ENCODE measurements around the gene SV2C. TPM values are rescaled to one million over a fixed set of nuclear protein-coding genes. Genes with fewer than 3 reads are reported as not detected.
"Not testable (repeated sequence)": the region's sequence is repeated elsewhere in the genome, so short reads cannot be mapped to it uniquely, and the experiment has no call there.

The SV2C gene
- polyA plus RNA-seq, 3 donors: 0.04 to 0.05 TPM; not detected in 1

GRCh38 chr5:76312783-76313182, 229.6 kb downstream of the SV2C start:
- 86 to 89% (median 87%) methylated on average over 4 of the region's 4 CpGs for WGBS, 3 donors
- no peak overlapping the region for H3K27ac ChIP-seq (ENCODE audit: low read depth, low read length)

- WGBS, 3 donors: 67 to 87% (median 81%) methylated on average over 2 of the region's 2 CpGs
- H3K27ac ChIP-seq (ENCODE audit: low read depth, low read length): no peak overlapping the region
Observed at GRCh38 chr5:76314643-76315042, 231.5 kb downstream of the SV2C start.

- WGBS, 3 donors: 31 to 75% (median 39%) methylated on average over 7 of the region's 7 CpGs
- no peak overlapping the region for H3K27ac ChIP-seq (ENCODE audit: low read depth, low read length)
Observed at GRCh38 chr5:76319673-76320072, 236.5 kb downstream of the SV2C start.

GRCh38 chr5:76323494-76323893, 240.3 kb downstream of the SV2C start:
- not testable (repeated sequence) for H3K27ac ChIP-seq (ENCODE audit: low read depth, low read length)
- 48 to 98% (median 95%) methylated on average over 1 of the region's 1 CpG for WGBS, 3 donors

- 40 to 58% (median 42%) methylated on average over 7 of the region's 7 CpGs for WGBS, 3 donors
- H3K27ac ChIP-seq (ENCODE audit: low read depth, low read length): no peak overlapping the region
Observed at GRCh38 chr5:76325326-76325725, 242.1 kb downstream of the SV2C start.

- no peak overlapping the region for H3K27ac ChIP-seq (ENCODE audit: low read depth, low read length)
- WGBS, 3 donors: 37 to 63% (median 38%) methylated on average over 3 of the region's 3 CpGs
Observed at GRCh38 chr5:76325876-76326491, 242.8 kb downstream of the SV2C start.

- 41 to 54% (median 47%) methylated on average over 10 of the region's 10 CpGs for WGBS, 3 donors
- H3K27ac ChIP-seq (ENCODE audit: low read depth, low read length): no peak overlapping the region
Observed at GRCh38 chr5:76326577-76327302, 243.6 kb downstream of the SV2C start.

GRCh38 chr5:76329346-76329745, 246.2 kb downstream of the SV2C start:
- no peak overlapping the region for H3K27ac ChIP-seq (ENCODE audit: low read depth, low read length)

- no peak overlapping the region for H3K27ac ChIP-seq (ENCODE audit: low read depth, low read length)
- WGBS, 3 donors: 51 to 79% (median 65%) methylated on average over 4 of the region's 4 CpGs
Observed at GRCh38 chr5:76331126-76331525, 247.9 kb downstream of the SV2C start.

GRCh38 chr5:76332102-76332501, 248.9 kb downstream of the SV2C start:
- 57 to 93% (median 87%) methylated on average over 4 of the region's 4 CpGs for WGBS, 3 donors

GRCh38 chr5:76332611-76333205, 249.5 kb downstream of the SV2C start:
- H3K27ac ChIP-seq (ENCODE audit: low read depth, low read length): no peak overlapping the region
- 78 to 93% (median 89%) methylated on average over 2 of the region's 2 CpGs for WGBS, 3 donors

More at GRCh38 chr5:76332102-76332501, 248.9 kb downstream of the SV2C start:
- H3K27ac ChIP-seq (ENCODE audit: low read depth, low read length): no peak overlapping the region

- WGBS, 3 donors: 62 to 75% (median 63%) methylated on average over 4 of the region's 4 CpGs
- H3K27ac ChIP-seq (ENCODE audit: low read depth, low read length): no peak overlapping the region
Observed at GRCh38 chr5:76333571-76333970, 250.4 kb downstream of the SV2C start.

GRCh38 chr5:76334574-76334973, 251.4 kb downstream of the SV2C start:
- H3K27ac ChIP-seq (ENCODE audit: low read depth, low read length): no peak overlapping the region
- 88 to 97% (median 96%) methylated on average over 3 of the region's 3 CpGs for WGBS, 3 donors

- WGBS, 3 donors: 62 to 100% (median 91%) methylated on average over 2 of the region's 5 CpGs
- not testable (repeated sequence) for H3K27ac ChIP-seq (ENCODE audit: low read depth, low read length)
Observed at GRCh38 chr5:76335451-76335850, 252.3 kb downstream of the SV2C start.

- WGBS, 3 donors: 95 to 98% (median 98%) methylated on average over 27 to 33 of the region's 33 CpGs
- H3K27ac ChIP-seq (ENCODE audit: low read depth, low read length): not testable (repeated sequence)
Observed at GRCh38 chr5:76336253-76336809, 253.1 kb downstream of the SV2C start.

- WGBS, 3 donors: 0 to 5% (median 2%) methylated on average over 1 of the region's 1 CpG
Observed at GRCh38 chr5:76337953-76338451, 254.8 kb downstream of the SV2C start.

GRCh38 chr5:76339919-76340318, 256.7 kb downstream of the SV2C start:
- WGBS, 3 donors: 82 to 87% (median 85%) methylated on average over 3 of the region's 3 CpGs
- no peak overlapping the region for H3K27ac ChIP-seq (ENCODE audit: low read depth, low read length)

More at GRCh38 chr5:76337953-76338451, 254.8 kb downstream of the SV2C start:
- H3K27ac ChIP-seq (ENCODE audit: low read depth, low read length): no peak overlapping the region

- no peak overlapping the region for H3K27ac ChIP-seq (ENCODE audit: low read depth, low read length)
- WGBS, 3 donors: 44 to 50% (median 49%) methylated on average over 7 of the region's 7 CpGs
Observed at GRCh38 chr5:76341651-76342334, 258.6 kb downstream of the SV2C start.

GRCh38 chr5:76342474-76342873, 259.3 kb downstream of the SV2C start:
- no peak overlapping the region for H3K27ac ChIP-seq (ENCODE audit: low read depth, low read length)
- 78 to 93% (median 79%) methylated on average over 1 of the region's 1 CpG for WGBS, 3 donors
